Trophoblast cell (in vitro differentiated cells and primary cell): ENCODE data around the gene COL16A1.
A peak's percentile ranks its signal among the peaks of the same experiment; 100 is the strongest.

Source experiments
- DNase-seq, 2 donors: peaks; one replicate each; pipeline ENCODE4 v3.0.0-alpha.2; 2016
- H2AFZ ChIP-seq: 2 replicates; pipeline ENCODE4 v1.6.1; 2013; ENCODE audit warnings: low read length, moderate library complexity, mild to moderate bottlenecking; ENCODE audit not compliant: insufficient read depth, poor library complexity
- H2AK5ac ChIP-seq: 2 replicates; pipeline ENCODE4 v1.6.1; 2013; ENCODE audit warnings: mild to moderate bottlenecking, low read length
- H2BK120ac ChIP-seq: 2 replicates; pipeline ENCODE4 v1.6.1; 2013; ENCODE audit warnings: low read length, mild to moderate bottlenecking, moderate library complexity; ENCODE audit not compliant: insufficient read depth, poor library complexity
- H2BK12ac ChIP-seq: 2 replicates; pipeline ENCODE4 v1.6.1; 2013; ENCODE audit warnings: mild to moderate bottlenecking, low read length, moderate library complexity
- H2BK5ac ChIP-seq: 2 replicates; pipeline ENCODE4 v1.6.1; 2013; ENCODE audit warnings: low read length, low read depth, moderate library complexity, mild to moderate bottlenecking; ENCODE audit not compliant: poor library complexity
- H3K14ac ChIP-seq: 2 replicates; pipeline ENCODE4 v1.6.1; 2013; ENCODE audit warnings: mild to moderate bottlenecking, low read length
- H3K18ac ChIP-seq: 2 replicates; pipeline ENCODE4 v1.6.1; 2013; ENCODE audit warnings: mild to moderate bottlenecking, low read length
- H3K23ac ChIP-seq: 2 replicates; pipeline ENCODE4 v1.6.1; 2013; ENCODE audit warnings: low read length
- H3K27ac ChIP-seq: 2 replicates; pipeline ENCODE4 v1.5.1; 2013; ENCODE audit warnings: low read depth, mild to moderate bottlenecking, inconsistent platforms, low read length, moderate library complexity
- H3K27me3 ChIP-seq: 2 replicates; pipeline ENCODE4 v1.6.1; 2013; ENCODE audit warnings: inconsistent platforms, mild to moderate bottlenecking, low read length, moderate library complexity; ENCODE audit not compliant: insufficient read depth
- H3K36me3 ChIP-seq, 2 experiments: 1 replicate in 1 of 2; 2 replicates in 1 of 2; pipeline ENCODE4 v1.6.1; 2013; ENCODE audit warnings: low read length in 2 of 2, mild to moderate bottlenecking in 2 of 2, moderate library complexity in 1 of 2; ENCODE audit not compliant: insufficient read depth in 2 of 2, control insufficient read depth in 1 of 2
- H3K4ac ChIP-seq: 2 replicates; pipeline ENCODE4 v1.6.1; 2013; ENCODE audit warnings: low read depth, mild to moderate bottlenecking, low read length, moderate library complexity
- H3K4me1 ChIP-seq, 2 experiments: 1 replicate in 1 of 2; 2 replicates in 1 of 2; pipeline ENCODE4 v1.6.1; 2013; ENCODE audit warnings: low read length in 2 of 2, mild to moderate bottlenecking in 2 of 2, moderate library complexity in 1 of 2; ENCODE audit not compliant: insufficient read depth in 2 of 2, control insufficient read depth in 1 of 2
- H3K4me2 ChIP-seq: 2 replicates; pipeline ENCODE4 v1.6.1; 2013; ENCODE audit warnings: inconsistent platforms, mild to moderate bottlenecking, low read length, moderate library complexity
- H3K4me3 ChIP-seq: 2 replicates; pipeline ENCODE4 v1.5.1; 2013; ENCODE audit warnings: mild to moderate bottlenecking, low read depth, low read length, inconsistent platforms
- H3K79me1 ChIP-seq: one replicate; pipeline ENCODE4 v1.6.1; 2013; ENCODE audit warnings: low read length
- H3K79me2 ChIP-seq: 2 replicates; pipeline ENCODE4 v1.6.1; 2013; ENCODE audit warnings: low read length, mild to moderate bottlenecking; ENCODE audit not compliant: control insufficient read depth, insufficient read depth, poor library complexity
- H3K9ac ChIP-seq: 2 replicates; pipeline ENCODE4 v1.6.1; 2013; ENCODE audit warnings: mild to moderate bottlenecking, low read length
- H3K9me3 ChIP-seq: 2 replicates; pipeline ENCODE4 v1.6.1; 2013; ENCODE audit warnings: low read depth, mild to moderate bottlenecking, control low read depth, inconsistent platforms, low read length; ENCODE audit not compliant: insufficient read depth
- H4K12ac ChIP-seq: 2 replicates; pipeline ENCODE4 v1.6.1; 2013; ENCODE audit warnings: low read depth, mild to moderate bottlenecking, low read length, moderate library complexity
- H4K8ac ChIP-seq: 2 replicates; pipeline ENCODE4 v1.6.1; 2013; ENCODE audit warnings: low read depth, mild to moderate bottlenecking, low read length, moderate library complexity
- H4K91ac ChIP-seq: one replicate; pipeline ENCODE4 v1.6.1; 2013; ENCODE audit warnings: low read depth, mild to moderate bottlenecking, low read length, moderate library complexity
- WGBS: extraction: QIAGEN DNeasy Blood & Tissue Kit; methylation state at CpG from one replicate; pipeline ENCODE4 v1.1.7; 2013; ENCODE audit warnings: missing lambda C conversion rate; ENCODE audit not compliant: insufficient read length, insufficient coverage; ENCODE audit errors: extremely low coverage; 5-methylcytosine and 5-hydroxymethylcytosine counted together

The COL16A1 gene

GRCh38 chr1:31646259-31646960 is 57.4 kb downstream of the COL16A1 start:
- H3K36me3 ChIP-seq = no peaks in the 10 kb centered on the region

GRCh38 chr1:31645274-31645568 is 58.6 kb downstream of the COL16A1 start:
- Histone ChIP-seq H3K4ac (peak overlapping the region; percentile 85), H3K14ac (peak overlapping the region; percentile 83), H3K23ac (no peak overlapping the region), H3K79me1 (peaks cover 72% of the 10 kb centered on the region), H3K36me3 (no peaks in the 10 kb centered on the region), H3K9me3 (no peaks in the 10 kb centered on the region), H2AK5ac (peak overlapping the region; percentile 93), H3K4me2 (peak overlapping the region; percentile 54), H3K79me2 (peaks cover 18% of the 10 kb centered on the region), H3K18ac (peak overlapping the region; percentile 72), H3K27ac (peak overlapping the region; percentile 89), H3K27me3 (no peaks in the 10 kb centered on the region), H4K8ac (peak overlapping the region; percentile 86), H3K4me1 (peaks cover 37 to 55% of the 10 kb centered on the region in 2 experiments), H3K9ac (peak overlapping the region; percentile 1), H4K12ac (peak overlapping the region; percentile 88), H2BK12ac (peak overlapping the region; percentile 90), H2AFZ (no peak overlapping the region), H3K4me3 (peak overlapping the region; percentile 51), H2BK5ac (peak overlapping the region; percentile 29), H4K91ac (peak overlapping the region; percentile 96), H2BK120ac (peak overlapping the region; percentile 65)
- WGBS = no CpG with 5 or more reads among the region's 11 CpGs
- DNase-seq = no peak

More at GRCh38 chr1:31646259-31646960, 57.4 kb downstream of the COL16A1 start:
- no peak overlapping the region for H2AFZ ChIP-seq
- peak; percentile 66 to 80 for DNase-seq
- peak overlapping the region; percentile 64 for H3K14ac ChIP-seq
- H3K18ac ChIP-seq = peak overlapping the region; percentile 39
- peak overlapping the region; percentile 93 for H2BK120ac ChIP-seq
- H4K12ac ChIP-seq = peak overlapping the region; percentile 14
- peak overlapping the region; percentile 19 for H3K9ac ChIP-seq
- no peaks in the 10 kb centered on the region for H3K9me3 ChIP-seq
- peaks cover 20% of the 10 kb centered on the region for H3K79me2 ChIP-seq
- H2BK5ac ChIP-seq = peak overlapping the region; percentile 90
- H3K4ac ChIP-seq = peak overlapping the region; percentile 81
- H3K4me2 ChIP-seq = peak overlapping the region; percentile 10
- H3K4me1 ChIP-seq = peaks cover 31 to 49% of the 10 kb centered on the region in 2 experiments
- H3K23ac ChIP-seq = no peak overlapping the region
- H3K4me3 ChIP-seq = no peak overlapping the region
- peak overlapping the region; percentile 72 for H4K8ac ChIP-seq
- WGBS = no CpG with 5 or more reads among the region's 4 CpGs
- H3K79me1 ChIP-seq = peaks cover 67% of the 10 kb centered on the region
- H2AK5ac ChIP-seq = peak overlapping the region; percentile 78
- H4K91ac ChIP-seq = peak overlapping the region; percentile 87
- peak overlapping the region; percentile 89 for H2BK12ac ChIP-seq
- H3K27ac ChIP-seq = peak overlapping the region; percentile 97
- no peaks in the 10 kb centered on the region for H3K27me3 ChIP-seq

- peak within 1 kb of the TSS; percentile 93 for H4K12ac ChIP-seq
- peaks cover 71% of the 10 kb centered on the region for H3K79me1 ChIP-seq
- no peak within 1 kb of the TSS for H3K23ac ChIP-seq
- H4K8ac ChIP-seq = peak within 1 kb of the TSS; percentile 88
- peaks cover 16% of the 10 kb centered on the region for H3K79me2 ChIP-seq
- H2BK12ac ChIP-seq = peak within 1 kb of the TSS; percentile 90
- H2BK5ac ChIP-seq = peak within 1 kb of the TSS; percentile 88
- peak within 1 kb of the TSS; percentile 92 for H3K14ac ChIP-seq
- H3K4me2 ChIP-seq = peak within 1 kb of the TSS; percentile 61
- peak within 1 kb of the TSS; percentile 81 for H3K9ac ChIP-seq
- peak within 1 kb of the TSS; percentile 89 for H3K27ac ChIP-seq
- DNase-seq = peak; percentile 99 to 100
- H3K4me1 ChIP-seq = peaks cover 35 to 55% of the 10 kb centered on the region in 2 experiments
- peak within 1 kb of the TSS; percentile 96 for H4K91ac ChIP-seq
- no peaks in the 10 kb centered on the region for H3K9me3 ChIP-seq
- WGBS = no CpG with 5 or more reads among the region's 56 CpGs
- H3K4ac ChIP-seq = peak within 1 kb of the TSS; percentile 85
- no peaks in the 10 kb centered on the region for H3K36me3 ChIP-seq
- H3K4me3 ChIP-seq = peak within 1 kb of the TSS; percentile 88
- peak within 1 kb of the TSS; percentile 80 for H3K18ac ChIP-seq
- no peaks in the 10 kb centered on the region for H3K27me3 ChIP-seq
- peak within 1 kb of the TSS; percentile 83 for H2AFZ ChIP-seq
- peak within 1 kb of the TSS; percentile 93 for H2AK5ac ChIP-seq
- H2BK120ac ChIP-seq = peak within 1 kb of the TSS; percentile 77
These were observed 59.1 kb downstream of the COL16A1 start, which contains the start of gene PEF1 for GRCh38 chr1:31644560-31645273. Gene PEF1 (minus strand): TSS chr1:31644876. CDS start chr1:31644864, 12 bp downstream.

- H3K79me2 ChIP-seq = peaks cover 17% of the 10 kb centered on the region
- H3K9ac ChIP-seq = peak overlapping the region; percentile 81
- peak overlapping the region; percentile 25 for H2AK5ac ChIP-seq
- WGBS = no CpG with 5 or more reads among the region's 18 CpGs
- peak in 1 of 2 donors; percentile 19 for DNase-seq
- H4K91ac ChIP-seq = peak overlapping the region; percentile 89
- H3K27me3 ChIP-seq = no peaks in the 10 kb centered on the region
- no peaks in the 10 kb centered on the region for H3K36me3 ChIP-seq
- H3K4me3 ChIP-seq = peak overlapping the region; percentile 88
- H4K8ac ChIP-seq = peak overlapping the region; percentile 88
- peak overlapping the region; percentile 86 for H3K27ac ChIP-seq
- H2BK5ac ChIP-seq = peak overlapping the region; percentile 88
- H3K4me2 ChIP-seq = peak overlapping the region; percentile 61
- H3K18ac ChIP-seq = peak overlapping the region; percentile 80
- peaks cover 71% of the 10 kb centered on the region for H3K79me1 ChIP-seq
- H3K14ac ChIP-seq = peak overlapping the region; percentile 92
- no peak overlapping the region for H3K23ac ChIP-seq
- H4K12ac ChIP-seq = peak overlapping the region; percentile 93
- peaks cover 40 to 60% of the 10 kb centered on the region in 2 experiments for H3K4me1 ChIP-seq
- peak overlapping the region; percentile 58 for H3K4ac ChIP-seq
- peak overlapping the region; percentile 83 for H2AFZ ChIP-seq
- H2BK120ac ChIP-seq = peak overlapping the region; percentile 77
- no peaks in the 10 kb centered on the region for H3K9me3 ChIP-seq
- peak overlapping the region; percentile 76 for H2BK12ac ChIP-seq
These were observed 59.7 kb downstream of the COL16A1 start for GRCh38 chr1:31643976-31644559.
